Ishikawa (cell line): Measurements from ENCODE around the gene COP1.

Experiments
- CREB1 ChIP-seq: IDR thresholded peaks from 2 replicates; pipeline ENCODE4 v1.6.1; 2012; ENCODE audit warnings: low read depth
- EGR1 ChIP-seq: IDR thresholded peaks from 2 replicates; pipeline ENCODE4 v1.6.1; 2012
- EP300 ChIP-seq: IDR thresholded peaks from 2 replicates; pipeline ENCODE4 v1.6.1; 2012; ENCODE audit warnings: borderline replicate concordance
- RAD21 ChIP-seq: IDR thresholded peaks from 2 replicates; pipeline ENCODE4 v1.6.1; 2012; ENCODE audit warnings: low read depth
- TAF1 ChIP-seq: IDR thresholded peaks from 2 replicates; pipeline ENCODE4 v1.6.1; 2012; ENCODE audit warnings: low read depth, mild to moderate bottlenecking
- TCF12 ChIP-seq: IDR thresholded peaks from 2 replicates; pipeline ENCODE4 v1.6.1; 2012; ENCODE audit warnings: low read depth
- YY1 ChIP-seq: IDR thresholded peaks from 2 replicates; pipeline ENCODE4 v1.6.1; 2012; ENCODE audit warnings: low read depth
- TF ChIP-seq, protein P1 (sequence below): IDR thresholded peaks from 2 replicates; pipeline ENCODE4 v1.6.1; 2012; ENCODE audit warnings: low read depth, mild to moderate bottlenecking

DNA sequence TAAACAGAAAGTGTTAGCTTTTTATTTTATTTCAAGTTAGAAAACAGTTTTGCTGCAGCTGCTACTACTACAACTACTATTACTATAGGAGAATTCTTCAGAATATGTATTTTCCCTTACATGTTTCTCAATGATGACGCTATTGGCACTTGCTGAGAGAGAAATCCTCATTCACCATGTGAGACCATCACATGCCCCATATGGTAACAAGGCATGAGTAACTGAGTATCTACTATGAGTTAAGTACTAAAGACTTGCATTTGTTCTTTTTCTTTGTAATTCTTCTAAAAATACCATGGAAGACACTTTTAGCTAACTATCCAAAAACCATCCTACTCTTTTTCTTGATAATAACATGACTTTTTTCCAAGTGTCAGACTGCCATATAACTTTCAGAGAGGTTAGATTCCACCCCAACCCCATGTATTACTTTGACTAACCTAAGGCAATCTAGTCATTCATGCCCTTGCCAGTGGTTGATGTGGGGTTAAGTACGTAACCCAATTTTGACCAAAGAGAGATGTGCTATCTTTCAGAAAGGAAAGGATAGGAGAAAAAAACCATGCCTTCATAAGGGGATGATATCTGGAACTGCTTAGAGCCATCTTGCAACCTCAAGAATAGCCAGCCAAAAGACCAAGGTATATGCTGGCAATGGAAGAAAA, 42.9 kb downstream of the COP1 start:
- no peak for TF ChIP-seq EP300
- TF ChIP-seq TAF1 = no peak
- TF ChIP-seq TCF12 = no peak
- TF ChIP-seq, protein P1, sequence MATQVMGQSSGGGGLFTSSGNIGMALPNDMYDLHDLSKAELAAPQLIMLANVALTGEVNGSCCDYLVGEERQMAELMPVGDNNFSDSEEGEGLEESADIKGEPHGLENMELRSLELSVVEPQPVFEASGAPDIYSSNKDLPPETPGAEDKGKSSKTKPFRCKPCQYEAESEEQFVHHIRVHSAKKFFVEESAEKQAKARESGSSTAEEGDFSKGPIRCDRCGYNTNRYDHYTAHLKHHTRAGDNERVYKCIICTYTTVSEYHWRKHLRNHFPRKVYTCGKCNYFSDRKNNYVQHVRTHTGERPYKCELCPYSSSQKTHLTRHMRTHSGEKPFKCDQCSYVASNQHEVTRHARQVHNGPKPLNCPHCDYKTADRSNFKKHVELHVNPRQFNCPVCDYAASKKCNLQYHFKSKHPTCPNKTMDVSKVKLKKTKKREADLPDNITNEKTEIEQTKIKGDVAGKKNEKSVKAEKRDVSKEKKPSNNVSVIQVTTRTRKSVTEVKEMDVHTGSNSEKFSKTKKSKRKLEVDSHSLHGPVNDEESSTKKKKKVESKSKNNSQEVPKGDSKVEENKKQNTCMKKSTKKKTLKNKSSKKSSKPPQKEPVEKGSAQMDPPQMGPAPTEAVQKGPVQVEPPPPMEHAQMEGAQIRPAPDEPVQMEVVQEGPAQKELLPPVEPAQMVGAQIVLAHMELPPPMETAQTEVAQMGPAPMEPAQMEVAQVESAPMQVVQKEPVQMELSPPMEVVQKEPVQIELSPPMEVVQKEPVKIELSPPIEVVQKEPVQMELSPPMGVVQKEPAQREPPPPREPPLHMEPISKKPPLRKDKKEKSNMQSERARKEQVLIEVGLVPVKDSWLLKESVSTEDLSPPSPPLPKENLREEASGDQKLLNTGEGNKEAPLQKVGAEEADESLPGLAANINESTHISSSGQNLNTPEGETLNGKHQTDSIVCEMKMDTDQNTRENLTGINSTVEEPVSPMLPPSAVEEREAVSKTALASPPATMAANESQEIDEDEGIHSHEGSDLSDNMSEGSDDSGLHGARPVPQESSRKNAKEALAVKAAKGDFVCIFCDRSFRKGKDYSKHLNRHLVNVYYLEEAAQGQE = no peak
- no peak for TF ChIP-seq EGR1
- TF ChIP-seq RAD21 = no peak
- TF ChIP-seq CREB1 = no peak
- no peak for TF ChIP-seq YY1
